IMR-90 (cell line): Measurements from ENCODE around the gene MYO5A. TPM values are rescaled to one million over a fixed set of nuclear protein-coding genes. Genes with fewer than 3 reads are reported as not detected.

Experiments used
- ATAC-seq: fragments of 200-7000 bp; cut with Tn5 transposase; 2 replicates; pipeline ENCODE4 v1.9.1; 2020; ENCODE audit warnings: low read depth, mild to moderate bottlenecking, moderate library complexity
- BruUV-seq: library from RNA; stranded (reverse); fragments of 400-500 nt; replicated peaks from 2 replicates; lab custom pipeline; 2021; lab: Mats Ljungman, UMichigan
- CTCF ChIA-PET: fragments of 300-600 bp; formaldehyde crosslinking; extraction: SDS; loops from one replicate; lab custom pipeline; 2021; ENCODE audit warnings: antibody characterized with exemption; lab: Yijun Ruan, JAX
- POLR2A ChIA-PET: fragments of 300-600 bp; sonication (Branson Sonifier 250); formaldehyde crosslinking; loops from one replicate; lab custom pipeline; 2022; ENCODE audit warnings: antibody characterized with exemption; ENCODE audit not compliant: unreplicated experiment; lab: Charles Lee
- DNase-seq: peaks from one replicate; pipeline ENCODE4 v3.0.0; 2013
- H2AFZ ChIP-seq: replicated peaks from 2 replicates; pipeline ENCODE3; 2013; ENCODE audit warnings: low read length, mild to moderate bottlenecking; ENCODE audit not compliant: poor library complexity
- H2AK5ac ChIP-seq: 2 replicates; pipeline ENCODE4 v1.6.1; 2013; ENCODE audit warnings: low read depth, low read length, inconsistent platforms
- H2AK9ac ChIP-seq: replicated peaks from 2 replicates; pipeline ENCODE3; 2013; ENCODE audit warnings: mild to moderate bottlenecking, low read depth, low read length, moderate library complexity; ENCODE audit not compliant: poor library complexity
- H2BK120ac ChIP-seq: 2 replicates; pipeline ENCODE4 v1.6.1; 2013; ENCODE audit warnings: low read depth, low read length, inconsistent platforms
- H2BK15ac ChIP-seq: 3 replicates; pipeline ENCODE4 v1.6.1; 2013; ENCODE audit warnings: low read depth, low read length, inconsistent platforms
- H2BK20ac ChIP-seq: 2 replicates; pipeline ENCODE4 v1.6.1; 2013; ENCODE audit warnings: low read depth, mild to moderate bottlenecking, inconsistent platforms, low read length, moderate library complexity
- H2BK5ac ChIP-seq: 2 replicates; pipeline ENCODE4 v1.6.1; 2013; ENCODE audit warnings: mild to moderate bottlenecking, low read depth, low read length, inconsistent platforms; ENCODE audit not compliant: poor library complexity, severe bottlenecking
- H3K14ac ChIP-seq: replicated peaks from 2 replicates; pipeline ENCODE4 v1.6.1; 2013; ENCODE audit warnings: low read depth, low read length, inconsistent platforms
- H3K18ac ChIP-seq: 2 replicates; pipeline ENCODE4 v1.6.1; 2013; ENCODE audit warnings: low read depth, low read length, control low read depth
- H3K23ac ChIP-seq: 2 replicates; pipeline ENCODE4 v1.6.1; 2013; ENCODE audit warnings: low read depth, low read length, inconsistent platforms
- H3K27ac ChIP-seq: 2 replicates; pipeline ENCODE4 v1.5.1; 2013; ENCODE audit warnings: mild to moderate bottlenecking, control low read depth, low read length; ENCODE audit not compliant: insufficient read depth
- H3K27me3 ChIP-seq: 2 replicates; pipeline ENCODE4 v1.6.1; 2013; ENCODE audit warnings: low read length; ENCODE audit not compliant: control insufficient read depth, insufficient read depth
- H3K36me3 ChIP-seq: 2 replicates; pipeline ENCODE4 v1.6.1; 2013; ENCODE audit warnings: low read length, mixed read lengths; ENCODE audit not compliant: control insufficient read depth, insufficient read depth
- H3K4ac ChIP-seq: 2 replicates; pipeline ENCODE4 v1.6.1; 2013; ENCODE audit warnings: low read depth, low read length, inconsistent platforms
- H3K4me1 ChIP-seq: 2 replicates; pipeline ENCODE4 v1.6.1; 2013; ENCODE audit warnings: low read length, mixed read lengths; ENCODE audit not compliant: control insufficient read depth, insufficient read depth
- H3K4me2 ChIP-seq: 2 replicates; pipeline ENCODE4 v1.6.1; 2013; ENCODE audit warnings: low read depth, mild to moderate bottlenecking, control low read depth, low read length, moderate library complexity
- H3K4me3 ChIP-seq: 2 replicates; pipeline ENCODE4 v1.5.1; 2013; ENCODE audit warnings: low read depth, mild to moderate bottlenecking, control low read depth, low read length, moderate library complexity; ENCODE audit not compliant: insufficient read depth
- H3K56ac ChIP-seq: 2 replicates; pipeline ENCODE4 v1.6.1; 2013; ENCODE audit warnings: low read length, inconsistent platforms; ENCODE audit not compliant: insufficient read depth; ENCODE audit errors: extremely low read depth
- H3K79me1 ChIP-seq, 2 experiments: 2 replicates each; pipeline ENCODE4 v1.6.1; 2013; ENCODE audit warnings: low read length in 2 of 2, inconsistent platforms in 1 of 2, low read depth in 1 of 2
- H3K9ac ChIP-seq: 2 replicates; pipeline ENCODE4 v1.6.1; 2013; ENCODE audit warnings: low read depth, low read length, control low read depth
- H3K9me1 ChIP-seq: 2 replicates; pipeline ENCODE4 v1.6.1; 2013; ENCODE audit warnings: low read length, inconsistent platforms; ENCODE audit not compliant: insufficient read depth
- H3K9me3 ChIP-seq: 2 replicates; pipeline ENCODE4 v1.6.1; 2013; ENCODE audit warnings: low read length; ENCODE audit not compliant: control insufficient read depth, insufficient read depth
- H4K20me1 ChIP-seq: 2 replicates; pipeline ENCODE4 v1.6.1; 2013; ENCODE audit warnings: low read length, inconsistent platforms; ENCODE audit not compliant: insufficient read depth
- H4K5ac ChIP-seq: 2 replicates; pipeline ENCODE4 v1.6.1; 2013; ENCODE audit warnings: mild to moderate bottlenecking, low read depth, low read length, control low read depth
- H4K8ac ChIP-seq, 2 experiments: 2 replicates each; pipeline ENCODE4 v1.6.1; 2013; ENCODE audit warnings: low read depth in 2 of 2, low read length in 2 of 2, control low read depth in 1 of 2, inconsistent platforms in 1 of 2
- H4K91ac ChIP-seq: 2 replicates; pipeline ENCODE4 v1.6.1; 2013; ENCODE audit warnings: low read depth, low read length, inconsistent platforms; ENCODE audit not compliant: insufficient read depth
- BHLHE40 ChIP-seq: fragments of 150-350 bp; IDR thresholded peaks from 2 replicates; pipeline ENCODE4 v1.6.1; 2016; ENCODE audit warnings: mild to moderate bottlenecking, low read depth, low read length
- FOS ChIP-seq: fragments of 150-350 bp; IDR thresholded peaks from 2 replicates; pipeline ENCODE4 v1.6.1; 2016; ENCODE audit warnings: low read depth, low read length
- POLR2A ChIP-seq: IDR thresholded peaks from 2 replicates; pipeline ENCODE4 v1.6.1; 2012; ENCODE audit warnings: mild to moderate bottlenecking, low read depth, low read length
- RFX5 ChIP-seq: IDR thresholded peaks from 2 replicates; pipeline ENCODE4 v1.8.0; 2012; ENCODE audit warnings: low read depth, mild to moderate bottlenecking, low read length, moderate library complexity
- USF2 ChIP-seq: fragments of 150-350 bp; IDR thresholded peaks from 2 replicates; pipeline ENCODE4 v1.6.1; 2017; ENCODE audit warnings: mild to moderate bottlenecking, antibody characterized with exemption, low read length, low read depth
- WGBS, 2 experiments: methylation state at CpG; one replicate each; pipeline versions ENCODE4 v1.1.5 to v1.1.7; 2013; ENCODE audit warnings: missing lambda C conversion rate in 2 of 2; ENCODE audit not compliant: insufficient read length in 1 of 2; ENCODE audit errors: extremely low coverage in 2 of 2; 5-methylcytosine and 5-hydroxymethylcytosine counted together
- dilution Hi-C: fragments of 300-500 bp; cut with HindIII; formaldehyde crosslinking; loops from one replicate; pipeline ENCODE4 v1.14.3; 2018; ENCODE audit warnings: low sequenced_read_pairs; ENCODE audit not compliant: unreplicated experiment
- in situ Hi-C: fragments of 300-500 bp; cut with MboI; formaldehyde crosslinking; loops from 3 replicates; pipeline ENCODE4 v1.14.3; 2019; ENCODE audit warnings: low sequenced_read_pairs, inconsistent platforms, mixed read lengths
- intact Hi-C: fragments of 100-400 bp; cut with micrococcal nuclease; formaldehyde crosslinking; loops from 2 replicates; pipeline ENCODE4 v1.10.0; 2022
- polyA plus RNA-seq, 3 experiments: library from polyadenylated mRNA; depleted of rRNA; stranded (reverse); fragments of >200 nt; gene quantifications; 2 replicates each; pipeline ENCODE4 v1.2.3, GENCODE V29; 2012; ENCODE audit warnings: low replicate concordance in 1 of 3
- total RNA-seq: library from RNA; depleted of rRNA; stranded (reverse); fragments of >200 nt; gene quantifications from 2 replicates; pipeline ENCODE4 v1.2.3, GENCODE V29; 2012

The MYO5A gene
- total and polyA plus RNA-seq, 2 of the 4 experiments (the other 2 are of a cell fraction) = 19.4 to 69.2 TPM

GRCh38 chr15:52515343-52515742 lies 13.3 kb downstream of the MYO5A start:
- in situ Hi-C loops = no loop called here
- no TSS peak for BruUV-seq
- no peak for DNase-seq
- no peak for ATAC-seq
- H2BK120ac ChIP-seq = no peak overlapping the region
- H3K4me1 ChIP-seq = peaks cover 3% of the 10 kb centered on the region
- no peak overlapping the region for H4K91ac ChIP-seq
- H3K23ac ChIP-seq = no peak overlapping the region
- peaks cover 21% of the 10 kb centered on the region; the same call in 1 of the 2 replicates for H4K20me1 ChIP-seq
- H3K79me1 ChIP-seq = peaks cover 15 to 39% of the 10 kb centered on the region in 2 experiments
- H2AFZ ChIP-seq = no peak overlapping the region
- H3K9me3 ChIP-seq = no peaks in the 10 kb centered on the region
- H4K8ac ChIP-seq = no peak overlapping the region
- ChIA-PET CTCF (no interaction called here), POLR2A (no interaction called here)
- no peak overlapping the region for H3K4me2 ChIP-seq
- peaks cover 2% of the 10 kb centered on the region; the same call in 1 of the 2 replicates for H3K9me1 ChIP-seq
- no peak overlapping the region for H2BK20ac ChIP-seq
- intact Hi-C loops = loop anchor here (10.0 kb wide), 1 partner anchor 51 kb away; no protein-coding TSS in a partner anchor
- H3K56ac ChIP-seq = no peak overlapping the region
- H2AK5ac ChIP-seq = no peak overlapping the region
- no peak overlapping the region for H2BK5ac ChIP-seq
- no peak overlapping the region for H3K4me3 ChIP-seq
- H3K4ac ChIP-seq = no peak overlapping the region
- dilution Hi-C loops = no loop called here
- TF ChIP-seq BHLHE40 (no peak), FOS (no peak), RFX5 (no peak), USF2 (no peak), POLR2A (no peak)
- H3K27ac ChIP-seq = no peak overlapping the region
- no peak overlapping the region for H3K14ac ChIP-seq
- no peak overlapping the region for H4K5ac ChIP-seq
- no peak overlapping the region for H2AK9ac ChIP-seq
- H3K9ac ChIP-seq = no peak overlapping the region
- no peak overlapping the region for H2BK15ac ChIP-seq
- no CpG with 5 or more reads among the region's 2 CpGs for WGBS, 2 experiments
- H3K36me3 ChIP-seq = no peaks in the 10 kb centered on the region
- H3K27me3 ChIP-seq = no peaks in the 10 kb centered on the region
- no peak overlapping the region for H3K18ac ChIP-seq
